Kidney epithelial cell (primary cell): ENCODE measurements around the gene CYP2S1. TPM values are rescaled to one million over a fixed set of nuclear protein-coding genes. Genes with fewer than 3 reads are reported as not detected.
"Not testable (repeated sequence)": the region's sequence is repeated elsewhere in the genome, so short reads cannot be mapped to it uniquely, and the experiment has no call there.

ENCODE experiments used
- DNase-seq: peaks from one replicate; pipeline ENCODE4 v3.0.0-alpha.2; 2010; ENCODE audit warnings: low read depth
- H3K27me3 ChIP-seq: 2 replicates; pipeline ENCODE4 v1.6.0; 2011; ENCODE audit warnings: low read length; ENCODE audit not compliant: control insufficient read depth, insufficient read depth
- H3K36me3 ChIP-seq: 2 replicates; pipeline ENCODE4 v1.5.1; 2011; ENCODE audit warnings: low read length; ENCODE audit not compliant: control insufficient read depth, insufficient read depth
- H3K4me3 ChIP-seq: 2 replicates; pipeline ENCODE4 v1.5.1; 2011; ENCODE audit warnings: low read depth, mild to moderate bottlenecking, control low read depth, low read length
- CTCF ChIP-seq: IDR thresholded peaks from 2 replicates; pipeline ENCODE4 v1.5.1; 2011; ENCODE audit warnings: mild to moderate bottlenecking, moderate library complexity, low read length, control low read depth, inconsistent platforms; ENCODE audit not compliant: insufficient read depth, poor library complexity, severe bottlenecking
- total RNA-seq: library from RNA; depleted of rRNA; stranded (reverse); fragments of >200 nt; gene quantifications from 2 replicates; pipeline ENCODE4 v1.2.3, GENCODE V29; 2015

The CYP2S1 gene
- total RNA-seq, 1 donor from 2014 or later, result 4.9 TPM

GRCh38 chr19:41226874-41227390 lies 33.9 kb downstream of the CYP2S1 start:
- Histone ChIP-seq H3K27me3 (no peaks in the 10 kb centered on the region), H3K36me3 (peaks cover 1% of the 10 kb centered on the region), H3K4me3 (no peak overlapping the region)
- DNase-seq, result no peak
- TF ChIP-seq CTCF, result no peak

- TF ChIP-seq CTCF, result no peak
- Histone ChIP-seq H3K27me3 (no peaks in the 10 kb centered on the region), H3K36me3 (peaks cover 1% of the 10 kb centered on the region), H3K4me3 (no peak overlapping the region)
- DNase-seq, result no peak
These were observed 35.5 kb downstream of the CYP2S1 start for GRCh38 chr19:41228486-41228885.

GRCh38 chr19:41229338-41229737 lies 36.3 kb downstream of the CYP2S1 start:
- H3K27me3 ChIP-seq, H3K4me3 ChIP-seq, DNase-seq, H3K36me3 ChIP-seq: not testable (repeated sequence)

GRCh38 chr19:41230067-41230857 lies 37.2 kb downstream of the CYP2S1 start:
- no peak for DNase-seq
- no peak for TF ChIP-seq CTCF
- Histone ChIP-seq H3K27me3 (no peaks in the 10 kb centered on the region), H3K4me3 (no peak overlapping the region), H3K36me3 (no peaks in the 10 kb centered on the region)

- H3K4me3 ChIP-seq, result no peak overlapping the region
- no peaks in the 10 kb centered on the region for H3K36me3 ChIP-seq
- no peak for TF ChIP-seq CTCF
- H3K27me3 ChIP-seq, result no peaks in the 10 kb centered on the region
- DNase-seq, result no peak
These were observed 39.7 kb downstream of the CYP2S1 start for GRCh38 chr19:41232686-41233085.

- Histone ChIP-seq H3K36me3 (peaks cover 2% of the 10 kb centered on the region), H3K27me3 (no peaks in the 10 kb centered on the region), H3K4me3 (no peak overlapping the region)
- TF ChIP-seq CTCF, result no peak
- DNase-seq, result no peak
These were observed 40.8 kb downstream of the CYP2S1 start for GRCh38 chr19:41233748-41234240.
